AG04450 (cell line): ENCODE data around the gene MARVELD3. TPM values are rescaled to one million over a fixed set of nuclear protein-coding genes. Genes with fewer than 3 reads are reported as not detected.
"Not testable (repeated sequence)": the region's sequence is repeated elsewhere in the genome, so short reads cannot be mapped to it uniquely, and the experiment has no call there.

ENCODE experiments used
- CTCF ChIA-PET: fragments of 300-600, 350-600 bp; formaldehyde crosslinking; extraction: SDS; loops from one replicate; lab custom pipeline; 2022; ENCODE audit warnings: antibody characterized with exemption, inconsistent platforms; lab: Charles Lee
- POLR2A ChIA-PET: fragments of 350-600 bp; formaldehyde crosslinking; extraction: SDS; loops from one replicate; lab custom pipeline; 2021; ENCODE audit warnings: antibody characterized with exemption, inconsistent platforms; lab: Yijun Ruan, JAX
- DNase-seq: peaks from one replicate; pipeline ENCODE4 v3.0.0-alpha.2; 2011; ENCODE audit warnings: low read depth, low spot score
- H3K27ac ChIP-seq: one replicate; pipeline ENCODE4 v1.5.1; 2012; ENCODE audit warnings: low read depth, low read length, control low read depth
- H3K27me3 ChIP-seq: one replicate; pipeline ENCODE4 v1.6.0; 2012; ENCODE audit warnings: low read length; ENCODE audit not compliant: control insufficient read depth, insufficient read depth
- H3K4me3 ChIP-seq: 2 replicates; pipeline ENCODE4 v1.5.1; 2011; ENCODE audit warnings: mild to moderate bottlenecking, low read depth, low read length, control low read depth
- H3K9me3 ChIP-seq: 2 replicates; pipeline ENCODE4 v1.5.1; 2012; ENCODE audit warnings: low read length; ENCODE audit not compliant: control insufficient read depth, insufficient read depth
- polyA plus RNA-seq: library from polyadenylated mRNA; depleted of rRNA; stranded (reverse); fragments of >200 nt; gene quantifications from 2 replicates; pipeline ENCODE4 v1.2.3, GENCODE V29; 2011
- TF ChIP-seq, protein P1 (sequence below): IDR thresholded peaks from 2 replicates; pipeline ENCODE4 v1.5.1; 2011; ENCODE audit warnings: low read depth, low read length, control low read depth, inconsistent platforms

MARVELD3 gene
- polyA plus RNA-seq, 1 experiment, result not detected

DNA sequence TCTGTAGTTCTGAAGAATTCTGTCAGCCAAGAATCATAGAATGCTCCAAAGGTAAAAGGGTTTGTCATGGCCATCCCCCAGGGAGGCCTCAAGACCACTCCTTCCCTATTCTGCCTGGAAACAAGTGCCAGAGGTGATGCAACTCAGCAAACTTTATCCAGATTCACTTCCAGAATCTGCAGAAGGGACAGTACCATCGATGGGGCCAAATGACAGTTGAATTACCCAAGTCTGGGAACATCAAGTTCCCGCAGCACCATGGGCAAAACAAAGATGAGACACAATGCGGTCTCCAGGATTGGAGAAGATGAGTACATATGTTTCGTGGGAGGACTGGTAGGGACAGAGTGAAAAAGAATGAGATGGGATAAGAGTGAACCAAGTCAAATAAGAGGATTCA is 35.4 kb upstream of the MARVELD3 start:
- ChIA-PET POLR2A (no interaction called here), CTCF (interaction anchor here (0.5 kb wide), 1 partner anchor 11 kb away, joined by 4 read pairs; no protein-coding TSS in a partner anchor)
- TF ChIP-seq, protein P1, sequence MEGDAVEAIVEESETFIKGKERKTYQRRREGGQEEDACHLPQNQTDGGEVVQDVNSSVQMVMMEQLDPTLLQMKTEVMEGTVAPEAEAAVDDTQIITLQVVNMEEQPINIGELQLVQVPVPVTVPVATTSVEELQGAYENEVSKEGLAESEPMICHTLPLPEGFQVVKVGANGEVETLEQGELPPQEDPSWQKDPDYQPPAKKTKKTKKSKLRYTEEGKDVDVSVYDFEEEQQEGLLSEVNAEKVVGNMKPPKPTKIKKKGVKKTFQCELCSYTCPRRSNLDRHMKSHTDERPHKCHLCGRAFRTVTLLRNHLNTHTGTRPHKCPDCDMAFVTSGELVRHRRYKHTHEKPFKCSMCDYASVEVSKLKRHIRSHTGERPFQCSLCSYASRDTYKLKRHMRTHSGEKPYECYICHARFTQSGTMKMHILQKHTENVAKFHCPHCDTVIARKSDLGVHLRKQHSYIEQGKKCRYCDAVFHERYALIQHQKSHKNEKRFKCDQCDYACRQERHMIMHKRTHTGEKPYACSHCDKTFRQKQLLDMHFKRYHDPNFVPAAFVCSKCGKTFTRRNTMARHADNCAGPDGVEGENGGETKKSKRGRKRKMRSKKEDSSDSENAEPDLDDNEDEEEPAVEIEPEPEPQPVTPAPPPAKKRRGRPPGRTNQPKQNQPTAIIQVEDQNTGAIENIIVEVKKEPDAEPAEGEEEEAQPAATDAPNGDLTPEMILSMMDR, result no peak
- Histone ChIP-seq H3K4me3 (no peak overlapping the region), H3K27ac (no peak overlapping the region), H3K9me3 (no peaks in the 10 kb centered on the region), H3K27me3 (no peaks in the 10 kb centered on the region)
- no peak for DNase-seq

DNA sequence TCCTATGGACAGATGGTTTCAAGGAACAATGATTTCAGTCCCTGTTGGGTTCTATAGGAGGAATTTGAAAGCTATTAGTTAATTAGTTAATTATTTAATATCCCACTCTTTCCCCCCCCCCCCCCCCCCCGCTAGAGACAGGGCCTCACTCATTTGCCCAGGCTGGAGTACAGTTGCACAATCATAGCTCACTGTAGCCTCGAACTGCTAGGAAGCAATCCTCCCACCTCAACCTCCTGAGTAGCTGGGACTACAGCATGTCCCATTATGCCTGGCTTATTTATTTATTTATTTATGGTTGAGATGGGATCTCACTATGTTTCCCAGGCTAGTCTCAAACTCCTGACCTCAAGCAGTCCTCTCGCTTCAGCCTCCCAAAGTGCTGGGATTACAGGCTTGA is 34.1 kb upstream of the MARVELD3 start:
- POLR2A ChIA-PET, result no interaction called here
- TF ChIP-seq, protein P1, result no peak
- CTCF ChIA-PET, result no interaction called here

GRCh38 chr16:71593048-71593999 is 32.7 kb upstream of the MARVELD3 start:
- ChIA-PET CTCF (interaction anchor here (1.2 kb wide), 1 partner anchor 18 kb away, joined by 12 read pairs; no protein-coding TSS in a partner anchor), POLR2A (no interaction called here)
- no peak for DNase-seq
- TF ChIP-seq, protein P1, result no peak
- no peak overlapping the region for H3K4me3 ChIP-seq
- H3K9me3 ChIP-seq, result no peaks in the 10 kb centered on the region
- no peak overlapping the region for H3K27ac ChIP-seq
- H3K27me3 ChIP-seq, result no peaks in the 10 kb centered on the region

More for the DNA sequence above, 34.1 kb upstream of the MARVELD3 start:
- no peaks in the 10 kb centered on the region for H3K9me3 ChIP-seq
- H3K27me3 ChIP-seq, result no peaks in the 10 kb centered on the region
- no peak overlapping the region for H3K27ac ChIP-seq
- DNase-seq, result no peak
- H3K4me3 ChIP-seq, result no peak overlapping the region

DNA sequence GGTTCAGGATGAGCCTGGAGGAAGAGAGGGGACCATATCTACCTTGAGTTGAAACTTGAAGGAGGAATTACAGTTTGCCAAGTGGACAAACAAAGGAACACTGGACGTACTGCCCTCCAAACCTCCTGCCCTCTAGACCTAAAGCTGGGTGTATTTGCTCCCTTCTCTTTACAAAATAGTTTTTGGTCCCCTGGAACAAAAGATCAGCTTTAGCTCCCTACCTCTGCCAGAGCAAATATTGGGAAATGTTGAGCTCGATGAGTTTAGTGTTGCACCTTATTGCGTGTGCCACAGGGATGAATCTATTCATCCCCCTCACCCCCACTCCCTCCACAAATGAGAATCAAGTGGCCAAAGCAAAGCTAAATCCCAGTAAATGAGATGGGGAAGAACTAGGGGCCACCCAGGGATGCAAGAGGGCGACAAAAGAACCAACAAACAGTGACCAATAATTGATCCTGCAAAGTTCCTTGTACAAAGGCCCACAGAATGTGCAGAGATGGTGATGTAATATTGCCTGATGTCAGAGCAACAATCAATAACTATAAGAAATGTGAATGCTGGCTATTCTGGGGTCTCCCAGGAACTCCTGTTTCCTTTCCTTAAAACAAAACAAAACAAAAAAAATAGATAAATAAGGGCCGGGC is 31.9 kb upstream of the MARVELD3 start:
- DNase-seq, result no peak
- Histone ChIP-seq H3K4me3 (no peak overlapping the region), H3K27me3 (peaks cover 2% of the 10 kb centered on the region), H3K9me3 (no peaks in the 10 kb centered on the region), H3K27ac (no peak overlapping the region)
- ChIA-PET POLR2A (no interaction called here), CTCF (interaction anchor here (1.7 kb wide), 1 partner anchor 17 kb away, joined by 10 read pairs; no protein-coding TSS in a partner anchor)
- TF ChIP-seq, protein P1, result no peak

GRCh38 chr16:71595340-71595826 is 30.6 kb upstream of the MARVELD3 start:
- POLR2A ChIA-PET, H3K4me3 ChIP-seq, H3K27ac ChIP-seq, H3K9me3 ChIP-seq, H3K27me3 ChIP-seq, DNase-seq: not testable (repeated sequence)
- CTCF ChIA-PET, result interaction anchor here (1.7 kb wide), 1 partner anchor 16 kb away, joined by 10 read pairs; no protein-coding TSS in a partner anchor

DNA sequence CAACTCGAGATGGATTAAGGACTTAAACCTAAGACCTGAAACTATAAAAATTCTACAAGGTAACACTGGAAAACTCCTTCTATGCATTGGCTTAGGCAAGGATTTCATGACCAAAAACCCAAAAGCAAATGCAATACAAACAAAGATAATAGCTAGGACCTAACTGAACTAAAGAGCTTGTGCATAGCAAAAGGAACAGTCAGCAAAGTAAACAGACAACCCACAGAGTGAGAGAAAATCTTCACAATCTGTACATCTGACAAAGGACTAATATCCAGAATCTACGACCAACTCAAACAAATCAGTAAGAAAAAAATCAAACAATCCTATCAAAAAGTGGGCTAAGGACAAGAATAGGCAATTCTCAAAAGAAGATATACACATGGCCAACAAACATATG is 27.6 kb upstream of the MARVELD3 start:
- DNase-seq, H3K9me3 ChIP-seq, POLR2A ChIA-PET, H3K27ac ChIP-seq, H3K4me3 ChIP-seq, CTCF ChIA-PET, H3K27me3 ChIP-seq: not testable (repeated sequence)
